H1 (cell line): Measurements from ENCODE around the gene FCMR. TPM values are rescaled to one million over a fixed set of nuclear protein-coding genes. Genes with fewer than 3 reads are reported as not detected.

Experiments
- GABPA ChIP-seq: IDR thresholded peaks from 2 replicates; pipeline ENCODE4 v1.6.1; 2011; ENCODE audit warnings: mild to moderate bottlenecking, low read length, moderate library complexity, borderline replicate concordance; ENCODE audit not compliant: insufficient read depth
- RXRA ChIP-seq: IDR thresholded peaks from 2 replicates; pipeline ENCODE4 v1.6.1; 2011; ENCODE audit warnings: low read depth, mild to moderate bottlenecking, low read length, moderate library complexity; ENCODE audit not compliant: insufficient read depth
- polyA plus RNA-seq, 7 experiments: library from polyadenylated mRNA; depleted of rRNA in 3 of 7; stranded (reverse) in 5 of 7; unstranded in 2 of 7; fragments of >200 nt in 5 of 7; fragments of 200-250 nt in 2 of 7; gene quantifications; 1 replicate in 5 of 7; 2 replicates in 1 of 7; 4 replicates in 1 of 7; pipeline versions ENCODE4 v1.2.1 to v1.2.3, GENCODE V29; 2011 to 2013; ENCODE audit warnings: missing spikeins in 2 of 7, mixed read lengths in 2 of 7
- total RNA-seq: library from RNA; stranded (reverse); fragmentation: NEBNext Ultra II Directional; extraction: Animal tissue kit (Norgen Biotek cat#: 25700); gene quantifications from 2 replicates; pipeline ENCODE4 v1.2.1, GENCODE V29; 2021

The FCMR gene
- total and polyA plus RNA-seq, 2 of the 8 experiments (the other 6 are each of a cell fraction or from before 2014, with no cell fraction given): 0.53 TPM; not detected in 1

DNA sequence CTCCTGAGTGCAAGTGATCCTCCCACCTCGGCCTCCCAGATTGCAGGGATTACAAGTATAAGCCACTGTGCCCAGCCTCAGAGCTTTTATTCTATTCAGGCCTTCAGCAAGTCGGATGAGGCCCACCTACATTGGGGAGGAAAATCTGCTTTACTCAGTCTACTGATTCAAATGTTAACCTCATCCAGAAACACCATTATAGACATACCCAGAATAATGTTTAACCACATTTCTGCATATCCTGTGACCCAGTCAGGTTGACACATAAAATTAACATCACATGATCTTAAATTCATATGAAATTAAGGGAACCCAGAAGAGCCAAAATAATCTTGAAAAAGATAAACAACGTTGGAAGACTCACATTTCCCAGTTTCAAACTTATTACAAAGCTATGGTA lies 41.4 kb downstream of the FCMR start (continued):
- TF ChIP-seq GABPA (no peak), RXRA (no peak)
- TF ChIP-seq, all 59 proteins: peak for 0
